Breast epithelium (tissue), 3 donors: Measurements from ENCODE around the gene BLNK.

Source experiments
- POLR2A ChIP-seq: fragments of 450-650 bp; IDR thresholded peaks from one replicate; pipeline ENCODE4 v1.6.1; 2016; ENCODE audit warnings: antibody characterized with exemption, mild to moderate bottlenecking, moderate library complexity
- TF ChIP-seq, protein P1 (sequence below), 3 donors: fragments of 450-650 bp; IDR thresholded peaks; one replicate each; pipeline ENCODE4 v1.5.1; 2016 to 2017; ENCODE audit warnings: antibody characterized with exemption in 3 of 3, mild to moderate bottlenecking in 3 of 3, moderate library complexity in 3 of 3

- TF ChIP-seq POLR2A = no peak
- TF ChIP-seq, protein P1, sequence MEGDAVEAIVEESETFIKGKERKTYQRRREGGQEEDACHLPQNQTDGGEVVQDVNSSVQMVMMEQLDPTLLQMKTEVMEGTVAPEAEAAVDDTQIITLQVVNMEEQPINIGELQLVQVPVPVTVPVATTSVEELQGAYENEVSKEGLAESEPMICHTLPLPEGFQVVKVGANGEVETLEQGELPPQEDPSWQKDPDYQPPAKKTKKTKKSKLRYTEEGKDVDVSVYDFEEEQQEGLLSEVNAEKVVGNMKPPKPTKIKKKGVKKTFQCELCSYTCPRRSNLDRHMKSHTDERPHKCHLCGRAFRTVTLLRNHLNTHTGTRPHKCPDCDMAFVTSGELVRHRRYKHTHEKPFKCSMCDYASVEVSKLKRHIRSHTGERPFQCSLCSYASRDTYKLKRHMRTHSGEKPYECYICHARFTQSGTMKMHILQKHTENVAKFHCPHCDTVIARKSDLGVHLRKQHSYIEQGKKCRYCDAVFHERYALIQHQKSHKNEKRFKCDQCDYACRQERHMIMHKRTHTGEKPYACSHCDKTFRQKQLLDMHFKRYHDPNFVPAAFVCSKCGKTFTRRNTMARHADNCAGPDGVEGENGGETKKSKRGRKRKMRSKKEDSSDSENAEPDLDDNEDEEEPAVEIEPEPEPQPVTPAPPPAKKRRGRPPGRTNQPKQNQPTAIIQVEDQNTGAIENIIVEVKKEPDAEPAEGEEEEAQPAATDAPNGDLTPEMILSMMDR (IDR thresholded peaks at IDR 0.05) = no peak
Observed at GRCh38 chr10:96222908-96223307, 48.5 kb downstream of the BLNK start.
